Measurements from ENCODE around the gene FBXO33. TPM values are rescaled to one million over a fixed set of nuclear protein-coding genes. Genes with fewer than 3 reads are reported as not detected.

Gene FBXO33
- total RNA-seq, 4 donors from 2014 or later, result 11.5 to 16.5 (median 12.1) TPM

DNA sequence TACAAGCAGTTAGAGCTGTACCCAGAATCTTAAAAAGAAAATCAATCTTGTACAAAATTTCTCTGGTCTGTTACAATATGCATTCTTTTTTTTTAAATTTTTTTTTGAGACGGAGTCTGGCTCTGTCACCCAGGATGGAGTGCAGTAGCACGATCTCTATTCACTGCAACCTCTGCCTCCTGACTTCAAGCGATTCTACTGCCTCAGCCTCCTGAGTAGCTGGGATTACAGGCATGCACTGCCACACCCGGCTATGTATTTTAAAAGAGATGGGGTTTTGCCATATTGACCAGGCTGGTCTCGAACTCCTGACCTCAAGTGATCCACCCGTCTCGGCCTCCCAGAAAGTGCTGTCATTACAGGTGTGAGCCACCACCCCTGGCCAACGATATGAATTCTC lies 4.1 kb downstream of the FBXO33 start:
- TF ChIP-seq, protein P1, sequence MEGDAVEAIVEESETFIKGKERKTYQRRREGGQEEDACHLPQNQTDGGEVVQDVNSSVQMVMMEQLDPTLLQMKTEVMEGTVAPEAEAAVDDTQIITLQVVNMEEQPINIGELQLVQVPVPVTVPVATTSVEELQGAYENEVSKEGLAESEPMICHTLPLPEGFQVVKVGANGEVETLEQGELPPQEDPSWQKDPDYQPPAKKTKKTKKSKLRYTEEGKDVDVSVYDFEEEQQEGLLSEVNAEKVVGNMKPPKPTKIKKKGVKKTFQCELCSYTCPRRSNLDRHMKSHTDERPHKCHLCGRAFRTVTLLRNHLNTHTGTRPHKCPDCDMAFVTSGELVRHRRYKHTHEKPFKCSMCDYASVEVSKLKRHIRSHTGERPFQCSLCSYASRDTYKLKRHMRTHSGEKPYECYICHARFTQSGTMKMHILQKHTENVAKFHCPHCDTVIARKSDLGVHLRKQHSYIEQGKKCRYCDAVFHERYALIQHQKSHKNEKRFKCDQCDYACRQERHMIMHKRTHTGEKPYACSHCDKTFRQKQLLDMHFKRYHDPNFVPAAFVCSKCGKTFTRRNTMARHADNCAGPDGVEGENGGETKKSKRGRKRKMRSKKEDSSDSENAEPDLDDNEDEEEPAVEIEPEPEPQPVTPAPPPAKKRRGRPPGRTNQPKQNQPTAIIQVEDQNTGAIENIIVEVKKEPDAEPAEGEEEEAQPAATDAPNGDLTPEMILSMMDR (IDR thresholded peaks at IDR 0.05; ENCODE audit: low read depth), result no peak

DNA sequence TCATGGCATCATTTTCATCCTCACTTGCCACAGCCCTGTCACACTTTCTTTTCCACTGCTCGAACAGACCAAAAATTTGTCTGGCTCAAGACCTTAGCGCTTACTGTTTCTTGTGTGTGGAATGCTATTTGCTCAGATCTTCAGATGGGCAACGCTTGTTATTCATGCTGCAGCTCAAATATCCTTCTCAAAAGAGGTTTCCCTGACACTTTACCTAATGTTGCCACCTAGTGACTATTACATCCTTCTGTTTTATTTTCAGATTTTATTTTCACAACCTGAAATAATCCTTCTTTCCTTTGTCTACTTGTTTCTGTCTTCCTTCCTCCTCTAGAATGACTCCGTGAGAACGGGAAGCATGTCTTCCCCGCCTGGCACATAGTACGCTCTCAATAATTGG lies 5.6 kb downstream of the FBXO33 start:
- TF ChIP-seq, protein P1 (IDR thresholded peaks at IDR 0.05; ENCODE audit: low read depth), result no peak

DNA sequence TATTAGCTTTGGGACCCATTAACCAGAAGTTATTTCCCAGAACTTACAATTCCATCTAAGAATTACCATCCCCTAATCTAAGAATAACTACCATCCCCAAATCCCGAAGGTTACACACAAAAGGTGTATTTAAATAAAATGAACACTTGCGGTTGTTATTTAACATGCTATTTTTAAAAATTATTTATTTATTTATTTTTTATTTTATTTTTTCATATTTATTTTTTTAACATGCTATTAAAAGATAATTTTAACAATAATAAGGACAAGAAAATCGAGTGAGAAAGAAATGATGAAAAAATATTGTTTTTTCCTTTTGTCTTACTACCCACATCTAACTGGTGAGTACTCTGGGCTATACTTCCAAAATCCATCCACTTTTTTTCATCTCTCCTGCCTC lies 6.3 kb downstream of the FBXO33 start:
- TF ChIP-seq, protein P1 (IDR thresholded peaks at IDR 0.05; ENCODE audit: low read depth), result no peak

DNA sequence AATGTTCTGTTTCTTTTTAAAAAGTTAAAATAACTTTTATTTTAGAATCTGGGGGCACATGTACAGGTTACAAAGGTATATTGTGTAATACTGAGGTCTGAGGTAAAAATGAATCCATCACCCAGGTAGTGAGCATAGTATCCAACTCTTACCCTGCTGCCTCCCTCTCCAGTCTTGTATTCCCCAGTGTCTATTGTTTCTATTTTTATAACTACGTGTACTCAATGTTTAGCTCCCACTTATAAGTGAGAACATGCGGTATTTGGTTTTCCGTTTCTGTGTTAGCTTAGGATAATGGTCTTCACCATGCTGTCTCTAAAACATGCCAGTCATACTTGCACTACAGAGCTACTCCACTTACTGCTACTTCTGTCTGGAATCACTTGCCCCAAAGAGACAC lies 8.4 kb downstream of the FBXO33 start:
- TF ChIP-seq, protein P1 (IDR thresholded peaks at IDR 0.05; ENCODE audit: low read depth), result no peak

DNA sequence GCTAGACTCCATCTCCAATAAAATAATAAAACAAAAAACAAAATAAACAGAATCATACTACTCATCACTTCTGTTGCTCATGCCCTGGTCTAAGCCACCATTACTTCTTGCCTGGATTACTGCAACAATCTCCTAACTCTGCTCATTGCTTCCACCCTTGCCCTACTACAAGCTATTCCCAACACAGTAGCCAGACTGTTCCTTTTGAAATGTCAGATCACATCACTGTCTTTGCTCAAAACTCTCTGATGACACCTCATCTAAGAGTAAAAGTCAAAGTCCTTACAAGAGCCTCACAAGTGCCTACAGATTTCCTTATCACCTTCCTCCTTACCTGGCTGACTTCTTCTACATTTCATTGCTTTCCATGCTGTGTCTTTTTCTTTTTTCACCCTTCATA lies 10.0 kb downstream of the FBXO33 start:
- TF ChIP-seq, protein P1 (IDR thresholded peaks at IDR 0.05; ENCODE audit: low read depth), result no peak

DNA sequence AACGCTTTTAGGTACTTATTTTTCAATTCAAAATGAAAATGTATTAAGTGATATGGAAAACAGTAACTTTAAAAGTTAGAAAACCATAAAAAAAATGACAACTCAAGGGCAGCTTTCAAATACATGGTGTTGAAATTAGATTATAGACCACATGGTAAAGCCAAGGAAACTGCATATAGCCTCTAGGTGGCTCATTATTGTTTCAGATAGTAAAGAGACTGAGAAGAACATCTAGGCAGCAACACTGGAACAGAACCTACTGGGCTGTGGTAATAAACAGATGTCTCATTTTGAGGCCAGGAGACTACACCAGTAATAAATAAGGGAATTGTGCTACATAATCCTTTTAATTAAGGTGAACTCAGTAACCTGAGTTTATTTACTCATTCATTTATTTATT lies 13.0 kb downstream of the FBXO33 start:
- TF ChIP-seq, protein P1 (IDR thresholded peaks at IDR 0.05; ENCODE audit: low read depth), result no peak

DNA sequence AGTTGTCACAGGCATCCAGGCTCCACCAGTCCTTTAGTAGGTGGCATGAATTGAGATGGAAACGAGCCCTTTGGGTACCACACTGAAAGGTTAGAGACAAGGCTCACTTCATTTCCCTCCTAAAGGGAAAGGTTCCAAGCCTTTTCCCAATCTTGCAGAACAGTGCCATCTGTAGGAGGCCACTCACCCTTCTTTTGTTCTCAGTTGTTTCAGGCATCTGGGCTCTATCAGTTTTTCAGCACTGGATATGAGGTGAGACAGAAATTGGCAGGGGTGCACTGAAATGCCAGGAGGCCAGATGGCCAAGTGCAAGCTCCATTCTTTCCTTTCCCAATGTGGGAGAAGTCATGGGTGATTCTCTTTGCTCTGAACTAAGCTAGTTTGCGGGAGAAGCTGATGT lies 15.2 kb downstream of the FBXO33 start:
- TF ChIP-seq, protein P1 (IDR thresholded peaks at IDR 0.05; ENCODE audit: low read depth), result no peak
